GM19395 (cell line): ENCODE data around the gene MYO1D.

Source experiments
- ATAC-seq: cut with Tn5 transposase; IDR thresholded peaks from one replicate; pipeline ENCODE4 v1.9.1; 2021; ENCODE audit warnings: mild to moderate bottlenecking, moderate library complexity; ENCODE audit not compliant: unreplicated experiment

The MYO1D gene

GRCh38 chr17:32517982-32518381 lies 358.9 kb downstream of the MYO1D start:
- ATAC-seq: no peak

GRCh38 chr17:32516940-32517701 lies 359.8 kb downstream of the MYO1D start:
- ATAC-seq: no peak

- ATAC-seq: no peak
These were observed 360.5 kb downstream of the MYO1D start for GRCh38 chr17:32516450-32516849.

- ATAC-seq: no peak
These were observed 361.1 kb downstream of the MYO1D start for GRCh38 chr17:32515677-32516383.

- ATAC-seq: no peak
These were observed 362.3 kb downstream of the MYO1D start for GRCh38 chr17:32514606-32515005.

- no peak for ATAC-seq
These were observed 363.3 kb downstream of the MYO1D start for GRCh38 chr17:32513579-32513978.

GRCh38 chr17:32512328-32512727 lies 364.6 kb downstream of the MYO1D start:
- no peak for ATAC-seq

GRCh38 chr17:32510466-32510865 lies 366.5 kb downstream of the MYO1D start:
- ATAC-seq: no peak

- ATAC-seq: no peak
These were observed 368.0 kb downstream of the MYO1D start for GRCh38 chr17:32508926-32509325.

- ATAC-seq: no peak
These were observed 372.5 kb downstream of the MYO1D start for GRCh38 chr17:32504166-32504990.

- ATAC-seq: peak; percentile 93
These were observed 373.4 kb downstream of the MYO1D start for GRCh38 chr17:32503251-32504165.

GRCh38 chr17:32502710-32503109 lies 374.2 kb downstream of the MYO1D start:
- no peak for ATAC-seq

- ATAC-seq: no peak
These were observed 374.9 kb downstream of the MYO1D start for GRCh38 chr17:32502013-32502412.

- ATAC-seq: no peak
These were observed 378.5 kb downstream of the MYO1D start for GRCh38 chr17:32498391-32498790.

GRCh38 chr17:32497431-32498205 lies 379.3 kb downstream of the MYO1D start:
- no peak for ATAC-seq

GRCh38 chr17:32496395-32497073 lies 380.4 kb downstream of the MYO1D start:
- no peak for ATAC-seq

- ATAC-seq: no peak
These were observed 381.3 kb downstream of the MYO1D start for GRCh38 chr17:32495359-32496231.
